DOHH2 (cell line): Measurements from ENCODE around the gene TMEM132D.

Experiments used
- H3F3A ChIP-seq: fragments of 200-600 bp; sonication (generic), shearing (Covaris generic); 2 replicates; pipeline ENCODE4 v1.6.0; 2016; ENCODE audit warnings: antibody characterized with exemption, mild to moderate bottlenecking; ENCODE audit not compliant: control insufficient read depth, insufficient read depth
- H3K27ac ChIP-seq: fragments of 200-600 bp; sonication (generic); 2 replicates; pipeline ENCODE4 v1.5.1; 2014; ENCODE audit warnings: low read depth, mild to moderate bottlenecking, low read length, moderate library complexity
- H3K27me3 ChIP-seq: fragments of 200-600 bp; sonication (generic); 2 replicates; pipeline ENCODE4 v1.6.1; 2014; ENCODE audit warnings: mild to moderate bottlenecking, low read length, mixed read lengths; ENCODE audit not compliant: control insufficient read depth
- H3K36me3 ChIP-seq: fragments of 200-600 bp; sonication (generic); 2 replicates; pipeline ENCODE4 v1.6.1; 2014; ENCODE audit warnings: mild to moderate bottlenecking, low read length, moderate library complexity, mixed read lengths; ENCODE audit not compliant: control insufficient read depth
- H3K4me1 ChIP-seq: fragments of 200-600 bp; sonication (generic); 2 replicates; pipeline ENCODE4 v1.6.1; 2014; ENCODE audit warnings: mild to moderate bottlenecking, low read length, mixed read lengths; ENCODE audit not compliant: control insufficient read depth
- H3K4me2 ChIP-seq: fragments of 200-600 bp; sonication (generic); 2 replicates; pipeline ENCODE4 v1.6.0; 2014; ENCODE audit warnings: mild to moderate bottlenecking, low read length, moderate library complexity
- H3K4me3 ChIP-seq: fragments of 200-600 bp; sonication (generic); 2 replicates; pipeline ENCODE4 v1.5.1; 2014; ENCODE audit warnings: mild to moderate bottlenecking, low read length, mixed read lengths
- H3K79me2 ChIP-seq: fragments of 200-600 bp; sonication (generic); 2 replicates; pipeline ENCODE4 v1.6.1; 2014; ENCODE audit warnings: mild to moderate bottlenecking, low read length, mixed read lengths; ENCODE audit not compliant: control insufficient read depth
- H3K9me2 ChIP-seq: fragments of 200-600 bp; sonication (generic); replicated peaks from 2 replicates; pipeline ENCODE4 v1.6.1; 2014; ENCODE audit warnings: mild to moderate bottlenecking, low read length, mixed read lengths; ENCODE audit not compliant: control insufficient read depth
- H3K9me3 ChIP-seq: fragments of 200-600 bp; sonication (generic); 2 replicates; pipeline ENCODE4 v1.6.1; 2014; ENCODE audit warnings: antibody characterized with exemption, low read length, mixed read lengths; ENCODE audit not compliant: control insufficient read depth, insufficient read depth
- H4K20me1 ChIP-seq: fragments of 200-600 bp; sonication (generic); 2 replicates; pipeline ENCODE4 v1.6.0; 2014; ENCODE audit warnings: low read depth, mild to moderate bottlenecking, antibody characterized with exemption, low read length, moderate library complexity; ENCODE audit not compliant: control insufficient read depth, insufficient read depth
- EZH2phosphoT487 ChIP-seq: fragments of 200-600 bp; sonication (generic); IDR thresholded peaks from 2 replicates; pipeline ENCODE4 v1.6.1; 2017; ENCODE audit warnings: borderline replicate concordance, mild to moderate bottlenecking, antibody characterized with exemption, low read length, moderate library complexity, mixed read lengths
- TF ChIP-seq, protein P1 (sequence below): fragments of 200-600 bp; sonication (generic); IDR thresholded peaks from one replicate; pipeline ENCODE4 v1.5.1; 2014; ENCODE audit warnings: antibody characterized with exemption, mild to moderate bottlenecking, low read depth, low read length; ENCODE audit not compliant: poor library complexity, severe bottlenecking

TMEM132D gene

DNA sequence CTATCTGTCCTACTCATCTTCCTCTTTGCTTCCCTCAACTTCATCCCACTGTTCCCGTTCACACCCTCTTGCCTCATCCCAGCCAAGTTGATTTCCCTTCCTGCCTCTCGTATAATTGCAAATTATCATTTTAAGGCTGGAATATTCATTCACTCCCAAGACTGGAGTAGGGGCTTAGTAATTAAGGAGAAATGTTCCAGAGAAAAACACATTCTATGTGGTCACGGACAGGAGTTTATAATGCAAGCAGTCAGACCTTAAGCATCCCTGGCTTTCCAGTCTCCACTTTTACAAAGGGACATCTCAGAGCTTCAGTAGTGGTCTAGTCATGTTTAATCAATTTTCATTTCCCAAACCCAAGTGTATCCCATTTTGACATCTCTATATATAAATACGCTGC, 54.9 kb downstream of the TMEM132D start:
- no peak overlapping the region for H3K4me3 ChIP-seq
- H4K20me1 ChIP-seq: no peaks in the 10 kb centered on the region
- no peaks in the 10 kb centered on the region for H3K9me2 ChIP-seq
- H3F3A ChIP-seq: no peaks in the 10 kb centered on the region
- H3K27me3 ChIP-seq: no peaks in the 10 kb centered on the region
- no peak overlapping the region for H3K4me2 ChIP-seq
- no peaks in the 10 kb centered on the region for H3K79me2 ChIP-seq
- H3K27ac ChIP-seq: no peak overlapping the region
- H3K36me3 ChIP-seq: no peaks in the 10 kb centered on the region
- no peak for TF ChIP-seq EZH2phosphoT487
- TF ChIP-seq, protein P1, sequence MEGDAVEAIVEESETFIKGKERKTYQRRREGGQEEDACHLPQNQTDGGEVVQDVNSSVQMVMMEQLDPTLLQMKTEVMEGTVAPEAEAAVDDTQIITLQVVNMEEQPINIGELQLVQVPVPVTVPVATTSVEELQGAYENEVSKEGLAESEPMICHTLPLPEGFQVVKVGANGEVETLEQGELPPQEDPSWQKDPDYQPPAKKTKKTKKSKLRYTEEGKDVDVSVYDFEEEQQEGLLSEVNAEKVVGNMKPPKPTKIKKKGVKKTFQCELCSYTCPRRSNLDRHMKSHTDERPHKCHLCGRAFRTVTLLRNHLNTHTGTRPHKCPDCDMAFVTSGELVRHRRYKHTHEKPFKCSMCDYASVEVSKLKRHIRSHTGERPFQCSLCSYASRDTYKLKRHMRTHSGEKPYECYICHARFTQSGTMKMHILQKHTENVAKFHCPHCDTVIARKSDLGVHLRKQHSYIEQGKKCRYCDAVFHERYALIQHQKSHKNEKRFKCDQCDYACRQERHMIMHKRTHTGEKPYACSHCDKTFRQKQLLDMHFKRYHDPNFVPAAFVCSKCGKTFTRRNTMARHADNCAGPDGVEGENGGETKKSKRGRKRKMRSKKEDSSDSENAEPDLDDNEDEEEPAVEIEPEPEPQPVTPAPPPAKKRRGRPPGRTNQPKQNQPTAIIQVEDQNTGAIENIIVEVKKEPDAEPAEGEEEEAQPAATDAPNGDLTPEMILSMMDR: no peak
- no peaks in the 10 kb centered on the region for H3K4me1 ChIP-seq
- H3K9me3 ChIP-seq: no peaks in the 10 kb centered on the region

DNA sequence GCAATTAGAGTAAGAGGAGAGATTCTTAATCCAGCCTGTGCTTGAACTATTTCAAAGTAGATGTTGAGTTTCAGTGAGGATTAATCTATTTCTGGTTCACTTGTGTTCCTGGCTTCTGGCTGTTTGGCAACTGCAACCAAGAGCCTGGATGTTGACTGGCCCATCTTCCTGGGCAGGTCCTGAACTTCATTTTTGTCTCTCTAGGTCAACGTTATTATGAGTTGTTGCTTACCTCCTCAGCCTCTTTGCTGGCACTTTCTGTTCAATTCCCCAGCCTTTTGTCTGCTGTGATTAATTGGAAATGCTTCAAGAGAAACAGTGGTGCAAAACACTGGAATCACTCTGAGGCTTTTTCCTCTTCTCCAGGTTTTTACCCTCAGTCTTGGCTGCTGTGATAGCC, 56.8 kb downstream of the TMEM132D start:
- Histone ChIP-seq H3K4me1 (no peaks in the 10 kb centered on the region), H3K79me2 (no peaks in the 10 kb centered on the region), H3K27me3 (no peaks in the 10 kb centered on the region), H3K4me2 (no peak overlapping the region), H3K9me2 (no peaks in the 10 kb centered on the region), H4K20me1 (no peaks in the 10 kb centered on the region), H3K9me3 (no peaks in the 10 kb centered on the region), H3K4me3 (no peak overlapping the region), H3K27ac (no peak overlapping the region), H3K36me3 (no peaks in the 10 kb centered on the region), H3F3A (no peaks in the 10 kb centered on the region)
- TF ChIP-seq, protein P1: no peak
- TF ChIP-seq EZH2phosphoT487: no peak

DNA sequence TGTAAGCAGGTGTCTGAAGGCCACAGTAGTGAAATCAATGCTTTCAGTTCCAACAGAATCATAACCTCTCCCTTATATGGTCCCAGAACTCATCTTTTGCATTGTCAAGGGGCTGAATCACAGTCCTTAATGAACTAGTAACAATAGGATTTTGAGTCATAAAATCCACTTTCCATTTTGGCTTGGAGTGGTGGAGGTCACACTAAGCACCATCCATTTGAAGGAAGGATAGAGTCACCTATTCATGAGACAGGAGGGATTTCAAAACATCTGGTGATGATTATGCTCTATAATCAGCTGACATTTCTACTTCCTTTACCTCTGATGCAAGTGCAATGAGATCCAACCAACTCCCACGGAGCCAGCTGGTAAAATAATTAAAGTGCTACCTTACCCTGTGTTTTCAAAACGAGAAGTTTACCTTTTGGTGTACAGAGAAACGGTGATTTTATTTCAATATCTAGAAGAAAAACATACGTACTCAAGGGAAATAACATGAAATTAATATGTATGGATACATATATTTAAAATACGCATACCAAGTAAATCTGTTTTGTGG, 59.1 kb downstream of the TMEM132D start:
- H3K79me2 ChIP-seq: no peaks in the 10 kb centered on the region
- no peaks in the 10 kb centered on the region for H4K20me1 ChIP-seq
- no peaks in the 10 kb centered on the region for H3K27me3 ChIP-seq
- H3K4me2 ChIP-seq: no peak overlapping the region
- H3K9me3 ChIP-seq: no peaks in the 10 kb centered on the region
- no peaks in the 10 kb centered on the region for H3F3A ChIP-seq
- no peak overlapping the region for H3K4me3 ChIP-seq
- no peak overlapping the region for H3K27ac ChIP-seq
- no peaks in the 10 kb centered on the region for H3K36me3 ChIP-seq
- no peaks in the 10 kb centered on the region for H3K9me2 ChIP-seq
- TF ChIP-seq, protein P1: no peak
- no peak for TF ChIP-seq EZH2phosphoT487
- no peaks in the 10 kb centered on the region for H3K4me1 ChIP-seq

DNA sequence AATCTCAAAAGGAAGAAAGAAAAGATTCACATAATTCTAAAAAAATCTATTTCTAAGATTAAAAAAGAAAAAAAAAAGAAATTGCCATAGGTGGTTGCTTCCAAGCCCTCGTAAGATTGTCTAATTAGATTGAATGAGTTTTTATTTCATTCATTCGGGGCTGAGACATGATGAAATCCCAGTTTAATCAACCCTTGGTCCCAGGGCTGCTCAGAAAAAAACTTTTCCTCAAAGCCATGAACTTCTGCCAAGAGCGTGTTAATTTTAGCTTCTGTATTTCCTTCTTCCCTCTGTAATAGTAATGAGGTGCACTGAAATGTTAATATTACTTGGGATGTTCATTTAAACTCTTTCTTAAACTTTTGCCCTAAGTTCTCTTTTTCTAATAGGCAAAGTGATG, 62.6 kb downstream of the TMEM132D start:
- Histone ChIP-seq H3K27me3 (no peaks in the 10 kb centered on the region), H3K79me2 (no peaks in the 10 kb centered on the region), H3K9me2 (no peaks in the 10 kb centered on the region), H3K4me3 (no peak overlapping the region), H3F3A (no peaks in the 10 kb centered on the region), H3K36me3 (no peaks in the 10 kb centered on the region), H3K4me1 (no peaks in the 10 kb centered on the region), H4K20me1 (no peaks in the 10 kb centered on the region), H3K9me3 (no peaks in the 10 kb centered on the region), H3K27ac (no peak overlapping the region), H3K4me2 (no peak overlapping the region)
- TF ChIP-seq EZH2phosphoT487: no peak
- TF ChIP-seq, protein P1: no peak
